DND-41 (cell line): ENCODE data around the gene CRY2.

Experiments
- ATAC-seq: fragments of 200-7000 bp; cut with Tn5 transposase; 3 replicates; pipeline ENCODE4 v1.9.1; 2021; ENCODE audit warnings: low read depth; ENCODE audit not compliant: insufficient read depth
- DNase-seq: peaks from one replicate; pipeline ENCODE4 v3.0.0-alpha.2; 2020
- H2AFZ ChIP-seq: 2 replicates; pipeline ENCODE4 v1.6.0; 2012; ENCODE audit warnings: low read depth, low read length
- H3K27ac ChIP-seq: 2 replicates; pipeline ENCODE4 v1.5.1; 2012; ENCODE audit warnings: low read length, inconsistent platforms
- H3K27me3 ChIP-seq: fragments of 200-600 bp; sonication (generic); 2 replicates; pipeline ENCODE4 v1.6.0; 2012; ENCODE audit warnings: low read length, mild to moderate bottlenecking, inconsistent platforms; ENCODE audit not compliant: insufficient read depth, poor library complexity
- H3K36me3 ChIP-seq: 2 replicates; pipeline ENCODE4 v1.5.1; 2012; ENCODE audit warnings: low read length, inconsistent platforms; ENCODE audit not compliant: insufficient read depth
- H3K4me1 ChIP-seq: 2 replicates; pipeline ENCODE4 v1.5.1; 2012; ENCODE audit warnings: mild to moderate bottlenecking, low read length; ENCODE audit not compliant: insufficient read depth
- H3K4me2 ChIP-seq: 2 replicates; pipeline ENCODE4 v1.6.0; 2012; ENCODE audit warnings: mild to moderate bottlenecking, moderate library complexity, low read length, inconsistent platforms; ENCODE audit not compliant: insufficient read depth
- H3K4me3 ChIP-seq, 2 experiments: fragments of 200-600 bp in 1 of 2; shearing (Covaris generic) in 1 of 2; 2 replicates each; pipeline ENCODE4 v1.5.1; 2012 to 2016; ENCODE audit warnings: inconsistent platforms in 2 of 2, low read length in 2 of 2, mild to moderate bottlenecking in 2 of 2, low read depth in 1 of 2, moderate library complexity in 1 of 2
- H3K79me2 ChIP-seq: 2 replicates; pipeline ENCODE4 v1.6.0; 2012; ENCODE audit warnings: low read length, inconsistent platforms; ENCODE audit not compliant: insufficient read depth
- H3K9ac ChIP-seq: 2 replicates; pipeline ENCODE4 v1.6.0; 2012; ENCODE audit warnings: low read depth, mild to moderate bottlenecking, inconsistent platforms, low read length, moderate library complexity
- H3K9me3 ChIP-seq: 2 replicates; pipeline ENCODE4 v1.5.1; 2012; ENCODE audit warnings: low read length, moderate library complexity, mild to moderate bottlenecking, inconsistent platforms; ENCODE audit not compliant: insufficient read depth, severe bottlenecking
- H4K20me1 ChIP-seq: 2 replicates; pipeline ENCODE4 v1.6.0; 2012; ENCODE audit warnings: low read length; ENCODE audit not compliant: insufficient read depth
- EZH2 ChIP-seq: IDR thresholded peaks from 3 replicates; pipeline ENCODE4 v1.6.1; 2012; ENCODE audit warnings: borderline replicate concordance, low read depth, mild to moderate bottlenecking, moderate library complexity, low read length, inconsistent platforms; ENCODE audit not compliant: severe bottlenecking
- TF ChIP-seq, protein P1 (sequence below): IDR thresholded peaks from 2 replicates; pipeline ENCODE4 v1.5.1; 2012; ENCODE audit warnings: borderline replicate concordance, low read length, moderate library complexity, mild to moderate bottlenecking; ENCODE audit not compliant: poor library complexity, severe bottlenecking; ENCODE audit errors: extremely low read depth

The CRY2 gene

DNA sequence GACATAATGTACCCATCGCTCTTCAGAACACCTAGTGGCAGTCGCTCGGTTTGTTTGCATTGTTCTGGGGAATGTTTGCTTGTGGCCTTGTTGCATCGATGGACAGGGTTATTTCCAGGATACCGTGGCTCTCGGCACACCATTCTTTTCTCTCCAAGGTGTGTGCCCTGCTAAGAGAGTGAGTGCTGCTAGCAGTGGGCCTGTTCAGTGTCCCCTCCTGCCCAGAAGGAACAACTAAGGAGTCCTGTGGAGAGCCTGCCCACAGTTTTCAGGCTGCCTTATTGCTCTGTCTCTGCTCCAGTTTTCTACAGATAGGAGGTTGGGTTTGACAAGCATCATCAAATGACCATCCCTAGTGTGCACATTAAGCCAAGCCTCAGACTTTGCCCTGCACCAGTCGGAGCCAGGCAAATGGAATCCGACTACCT is 1.4 kb downstream of the CRY2 start:
- Histone ChIP-seq H4K20me1 (peaks cover 31% of the 10 kb centered on the region), H2AFZ (no peak overlapping the region), H3K4me1 (peaks cover 24% of the 10 kb centered on the region), H3K27ac (no peak overlapping the region), H3K79me2 (peaks cover 56% of the 10 kb centered on the region), H3K9me3 (no peaks in the 10 kb centered on the region), H3K4me2 (peak overlapping the region; percentile 74), H3K27me3 (no peaks in the 10 kb centered on the region), H3K4me3 (peak overlapping the region in 1 of 2 experiments; percentile 81; a peak in 2 of 4 replicates), H3K9ac (peak overlapping the region; percentile 67), H3K36me3 (no peaks in the 10 kb centered on the region)
- ATAC-seq (no peak), DNase-seq (no peak)
- TF ChIP-seq EZH2: no peak
- TF ChIP-seq, protein P1, sequence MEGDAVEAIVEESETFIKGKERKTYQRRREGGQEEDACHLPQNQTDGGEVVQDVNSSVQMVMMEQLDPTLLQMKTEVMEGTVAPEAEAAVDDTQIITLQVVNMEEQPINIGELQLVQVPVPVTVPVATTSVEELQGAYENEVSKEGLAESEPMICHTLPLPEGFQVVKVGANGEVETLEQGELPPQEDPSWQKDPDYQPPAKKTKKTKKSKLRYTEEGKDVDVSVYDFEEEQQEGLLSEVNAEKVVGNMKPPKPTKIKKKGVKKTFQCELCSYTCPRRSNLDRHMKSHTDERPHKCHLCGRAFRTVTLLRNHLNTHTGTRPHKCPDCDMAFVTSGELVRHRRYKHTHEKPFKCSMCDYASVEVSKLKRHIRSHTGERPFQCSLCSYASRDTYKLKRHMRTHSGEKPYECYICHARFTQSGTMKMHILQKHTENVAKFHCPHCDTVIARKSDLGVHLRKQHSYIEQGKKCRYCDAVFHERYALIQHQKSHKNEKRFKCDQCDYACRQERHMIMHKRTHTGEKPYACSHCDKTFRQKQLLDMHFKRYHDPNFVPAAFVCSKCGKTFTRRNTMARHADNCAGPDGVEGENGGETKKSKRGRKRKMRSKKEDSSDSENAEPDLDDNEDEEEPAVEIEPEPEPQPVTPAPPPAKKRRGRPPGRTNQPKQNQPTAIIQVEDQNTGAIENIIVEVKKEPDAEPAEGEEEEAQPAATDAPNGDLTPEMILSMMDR: no peak

DNA sequence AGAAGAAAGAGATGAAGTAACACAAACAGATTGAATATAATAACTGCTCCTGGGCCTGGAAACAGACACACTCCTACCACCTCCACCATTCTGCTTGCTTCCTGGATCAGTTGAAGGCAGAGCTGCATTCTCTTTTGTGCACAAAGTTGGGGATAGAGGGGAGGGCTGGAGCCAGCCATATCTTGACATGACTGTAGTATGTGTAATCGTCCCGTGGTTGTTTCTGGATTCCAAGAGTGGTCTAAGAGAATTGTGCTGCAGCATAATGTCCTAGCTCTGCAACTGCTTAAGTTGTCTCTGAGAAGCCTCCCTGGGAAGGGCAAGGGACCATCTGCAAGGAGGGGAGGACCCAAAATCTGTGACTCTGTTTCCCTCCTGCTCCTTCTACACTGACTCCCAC is 3.2 kb downstream of the CRY2 start:
- Histone ChIP-seq H3K27me3 (no peaks in the 10 kb centered on the region), H4K20me1 (peaks cover 31% of the 10 kb centered on the region), H3K9ac (no peak overlapping the region), H3K4me3 (no peak overlapping the region), H3K4me2 (peak overlapping the region; percentile 5; the same call in 1 of the 2 replicates), H3K36me3 (no peaks in the 10 kb centered on the region), H3K4me1 (peaks cover 24% of the 10 kb centered on the region), H2AFZ (no peak overlapping the region), H3K9me3 (no peaks in the 10 kb centered on the region), H3K79me2 (peaks cover 62% of the 10 kb centered on the region), H3K27ac (no peak overlapping the region)
- ATAC-seq: no peak
- DNase-seq: no peak
- TF ChIP-seq EZH2: no peak
- TF ChIP-seq, protein P1: no peak

DNA sequence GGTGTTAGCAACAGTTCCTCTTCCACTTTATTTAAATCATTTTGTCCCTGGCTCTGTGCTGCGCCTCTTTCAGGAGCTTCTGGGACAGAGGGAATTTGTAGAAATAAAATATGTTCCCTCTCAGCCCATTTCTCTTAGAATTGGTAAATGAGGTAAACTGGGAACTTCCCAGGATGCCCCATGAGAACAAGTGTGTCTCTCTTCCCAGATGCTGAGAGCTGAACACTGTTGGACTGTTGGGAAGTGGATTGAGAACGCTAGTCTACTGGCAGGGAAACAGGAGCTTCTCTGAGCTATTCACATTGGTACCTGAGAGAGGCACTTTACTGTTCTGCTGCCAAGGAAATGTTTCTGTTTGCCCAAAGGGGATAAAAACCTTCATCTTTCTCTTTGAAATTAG is 4.0 kb downstream of the CRY2 start:
- peaks cover 62% of the 10 kb centered on the region for H3K79me2 ChIP-seq
- H3K27ac ChIP-seq: no peak overlapping the region
- no peak overlapping the region for H3K9ac ChIP-seq
- no peak overlapping the region for H3K4me2 ChIP-seq
- DNase-seq (no peak), ATAC-seq (no peak)
- H3K9me3 ChIP-seq: no peaks in the 10 kb centered on the region
- H3K36me3 ChIP-seq: peaks cover 7% of the 10 kb centered on the region; the same call in 1 of the 2 replicates
- TF ChIP-seq, protein P1: no peak
- TF ChIP-seq EZH2: no peak
- no peak overlapping the region for H2AFZ ChIP-seq
- H3K4me3 ChIP-seq: no peak overlapping the region
- H4K20me1 ChIP-seq: peaks cover 31% of the 10 kb centered on the region
- H3K27me3 ChIP-seq: no peaks in the 10 kb centered on the region
- H3K4me1 ChIP-seq: peaks cover 24% of the 10 kb centered on the region
